Nephron (organoid): Measurements from ENCODE around the gene DPP9.

Experiments
- H3K27ac Mint-ChIP-seq, 3 experiments: 2 replicates each; pipeline ENCODE4 v1.8.0; 2020; ENCODE audit warnings: mixed read lengths in 3 of 3, mild to moderate bottlenecking in 2 of 3, moderate library complexity in 1 of 3
- H3K27me3 Mint-ChIP-seq: 2 replicates; pipeline ENCODE4 v1.8.0; 2021; ENCODE audit warnings: low read depth, mild to moderate bottlenecking, moderate library complexity, mixed read lengths
- H3K36me3 Mint-ChIP-seq: 2 replicates; pipeline ENCODE4 v1.8.0; 2020; ENCODE audit warnings: low read depth, mixed read lengths
- H3K4me1 Mint-ChIP-seq: 2 replicates; pipeline ENCODE4 v1.8.0; 2020; ENCODE audit warnings: mixed read lengths
- H3K4me3 Mint-ChIP-seq, 3 experiments: 2 replicates each; pipeline ENCODE4 v1.8.0; 2020; ENCODE audit warnings: mild to moderate bottlenecking in 3 of 3, mixed read lengths in 3 of 3, moderate library complexity in 2 of 3
- H3K9me3 Mint-ChIP-seq: 2 replicates; pipeline ENCODE4 v1.8.0; 2020; ENCODE audit warnings: mixed read lengths
- TF ChIP-seq, protein P1 (sequence below), 3 experiments: fragments of 200-600 bp; sonication (generic); IDR thresholded peaks; one replicate each; pipeline ENCODE4 v1.5.0; 2021; ENCODE audit warnings: antibody characterized with exemption in 3 of 3; ENCODE audit not compliant: unreplicated experiment in 3 of 3

DPP9 gene

DNA sequence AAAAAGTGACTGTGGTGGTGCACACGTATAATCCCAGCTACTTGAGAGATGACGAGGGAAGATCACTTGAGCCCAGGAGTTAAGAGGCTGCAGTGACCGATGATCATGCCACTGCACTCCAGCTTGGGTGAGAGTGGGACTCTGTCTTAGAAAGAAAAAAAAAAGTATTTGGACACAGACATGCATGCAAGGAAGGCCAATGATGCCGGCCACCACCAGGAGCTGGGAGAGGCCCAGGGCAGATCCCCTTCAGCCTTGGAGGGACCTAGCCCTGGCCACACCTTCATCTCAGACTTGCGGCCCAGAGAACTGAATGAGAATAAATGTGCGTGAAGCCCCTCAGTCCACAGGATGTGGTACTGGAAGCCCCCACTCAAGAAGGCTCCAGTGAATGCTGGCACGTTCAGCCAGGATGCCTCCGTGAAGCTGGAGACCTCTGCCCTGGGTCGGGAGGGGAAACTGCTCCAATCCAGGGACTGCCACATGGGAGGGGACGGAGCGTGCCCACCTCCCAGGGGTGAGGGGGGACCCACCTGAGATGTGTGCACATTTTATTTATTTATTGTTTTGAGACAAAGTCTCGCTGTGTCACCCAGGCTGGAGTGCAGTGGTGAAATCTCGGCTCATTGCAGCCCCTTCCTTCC lies 69.7 kb downstream of the DPP9 start:
- Mint-ChIP-seq H3K36me3 (peaks cover 23% of the 10 kb centered on the region), H3K9me3 (no peaks in the 10 kb centered on the region), H3K4me1 (no peaks in the 10 kb centered on the region), H3K4me3 (no peak overlapping the region), H3K27ac (no peak overlapping the region), H3K27me3 (no peaks in the 10 kb centered on the region)
- TF ChIP-seq, protein P1, sequence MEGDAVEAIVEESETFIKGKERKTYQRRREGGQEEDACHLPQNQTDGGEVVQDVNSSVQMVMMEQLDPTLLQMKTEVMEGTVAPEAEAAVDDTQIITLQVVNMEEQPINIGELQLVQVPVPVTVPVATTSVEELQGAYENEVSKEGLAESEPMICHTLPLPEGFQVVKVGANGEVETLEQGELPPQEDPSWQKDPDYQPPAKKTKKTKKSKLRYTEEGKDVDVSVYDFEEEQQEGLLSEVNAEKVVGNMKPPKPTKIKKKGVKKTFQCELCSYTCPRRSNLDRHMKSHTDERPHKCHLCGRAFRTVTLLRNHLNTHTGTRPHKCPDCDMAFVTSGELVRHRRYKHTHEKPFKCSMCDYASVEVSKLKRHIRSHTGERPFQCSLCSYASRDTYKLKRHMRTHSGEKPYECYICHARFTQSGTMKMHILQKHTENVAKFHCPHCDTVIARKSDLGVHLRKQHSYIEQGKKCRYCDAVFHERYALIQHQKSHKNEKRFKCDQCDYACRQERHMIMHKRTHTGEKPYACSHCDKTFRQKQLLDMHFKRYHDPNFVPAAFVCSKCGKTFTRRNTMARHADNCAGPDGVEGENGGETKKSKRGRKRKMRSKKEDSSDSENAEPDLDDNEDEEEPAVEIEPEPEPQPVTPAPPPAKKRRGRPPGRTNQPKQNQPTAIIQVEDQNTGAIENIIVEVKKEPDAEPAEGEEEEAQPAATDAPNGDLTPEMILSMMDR (IDR thresholded peaks at IDR 0.05; ENCODE audit: unreplicated experiment in 3 of 3) = no peak

- no peak overlapping the region for H3K4me3 Mint-ChIP-seq
- no peaks in the 10 kb centered on the region for H3K4me1 Mint-ChIP-seq
- H3K27me3 Mint-ChIP-seq = no peaks in the 10 kb centered on the region
- H3K36me3 Mint-ChIP-seq = peaks cover 11% of the 10 kb centered on the region
- no peaks in the 10 kb centered on the region for H3K9me3 Mint-ChIP-seq
- TF ChIP-seq, protein P1 (IDR thresholded peaks at IDR 0.05; ENCODE audit: unreplicated experiment in 3 of 3) = no peak
- no peak overlapping the region for H3K27ac Mint-ChIP-seq
These were observed 71.6 kb downstream of the DPP9 start for GRCh38 chr19:4652075-4652474.

GRCh38 chr19:4650159-4650558 lies 73.5 kb downstream of the DPP9 start:
- no peak overlapping the region for H3K27ac Mint-ChIP-seq
- TF ChIP-seq, protein P1 (IDR thresholded peaks at IDR 0.05; ENCODE audit: unreplicated experiment in 3 of 3) = no peak
- H3K27me3 Mint-ChIP-seq = no peaks in the 10 kb centered on the region
- H3K9me3 Mint-ChIP-seq = no peaks in the 10 kb centered on the region
- no peak overlapping the region for H3K4me3 Mint-ChIP-seq
- no peaks in the 10 kb centered on the region for H3K4me1 Mint-ChIP-seq
- H3K36me3 Mint-ChIP-seq = peaks cover 8% of the 10 kb centered on the region

GRCh38 chr19:4649392-4650047 lies 74.1 kb downstream of the DPP9 start:
- H3K36me3 Mint-ChIP-seq = peaks cover 2% of the 10 kb centered on the region
- no peaks in the 10 kb centered on the region for H3K27me3 Mint-ChIP-seq
- no peaks in the 10 kb centered on the region for H3K4me1 Mint-ChIP-seq
- no peaks in the 10 kb centered on the region for H3K9me3 Mint-ChIP-seq
- no peak overlapping the region for H3K4me3 Mint-ChIP-seq
- TF ChIP-seq, protein P1 (IDR thresholded peaks at IDR 0.05; ENCODE audit: unreplicated experiment in 3 of 3) = no peak
- H3K27ac Mint-ChIP-seq = no peak overlapping the region

DNA sequence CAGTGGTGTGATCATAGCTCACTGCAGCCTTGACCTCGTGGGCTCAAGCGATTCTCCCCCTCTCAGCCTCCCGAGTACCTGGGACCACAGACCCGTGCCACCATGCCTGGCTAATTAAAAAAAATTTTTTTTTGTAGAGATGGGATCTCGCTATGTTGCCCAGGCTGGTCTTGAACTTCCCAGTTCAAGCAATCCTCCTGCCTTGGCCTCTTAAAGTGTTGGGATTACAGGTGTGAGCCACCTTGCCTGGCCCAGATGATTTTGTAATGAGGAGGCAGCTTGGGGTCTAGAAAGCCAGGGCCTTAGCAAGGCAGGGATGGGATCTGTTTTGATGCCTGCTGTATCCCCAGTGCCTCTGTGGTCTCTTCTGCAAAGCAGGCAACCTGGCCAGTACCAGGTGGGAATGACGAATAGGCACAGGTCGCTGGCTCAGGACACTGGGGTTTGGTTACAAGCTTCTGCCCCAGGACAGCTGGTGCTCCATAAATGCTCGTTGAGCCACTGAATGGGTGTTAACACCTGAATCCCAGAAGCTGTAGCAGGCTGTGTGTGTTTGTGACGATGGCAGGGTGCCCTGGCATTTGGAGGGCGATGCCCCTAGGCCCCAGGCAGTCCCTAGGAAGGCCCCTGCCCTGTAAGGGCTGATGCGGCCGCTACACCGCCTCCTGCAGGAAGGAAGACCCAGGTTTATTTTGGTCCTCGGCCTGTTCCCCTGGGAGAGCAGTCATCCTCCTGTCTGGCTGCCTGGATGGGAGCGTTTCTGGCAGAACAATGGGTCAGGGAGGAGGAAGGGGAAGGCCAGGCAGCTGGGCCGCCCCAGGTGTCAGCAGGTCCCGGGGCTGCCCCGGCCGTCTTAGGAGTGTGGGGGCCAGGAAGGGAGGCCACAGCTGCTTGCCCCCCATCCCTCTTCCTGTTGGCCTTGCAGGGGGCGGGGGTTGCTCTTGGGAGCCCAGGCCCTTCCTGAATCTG lies 75.7 kb downstream of the DPP9 start:
- H3K4me1 Mint-ChIP-seq = no peaks in the 10 kb centered on the region
- H3K27ac Mint-ChIP-seq = no peak overlapping the region

More for the DNA sequence above, 75.7 kb downstream of the DPP9 start:
- no peaks in the 10 kb centered on the region for H3K27me3 Mint-ChIP-seq
- H3K36me3 Mint-ChIP-seq = no peaks in the 10 kb centered on the region
- H3K9me3 Mint-ChIP-seq = no peaks in the 10 kb centered on the region
- TF ChIP-seq, protein P1 (IDR thresholded peaks at IDR 0.05; ENCODE audit: unreplicated experiment in 3 of 3) = no peak
- H3K4me3 Mint-ChIP-seq = no peak overlapping the region
